GM12891 (cell line): ENCODE data around the gene LDB1.

ENCODE experiments used
- PAX5 ChIP-seq: IDR thresholded peaks from 2 replicates; pipeline ENCODE4 v1.6.1; 2011; ENCODE audit warnings: low read length, moderate library complexity, mild to moderate bottlenecking; ENCODE audit not compliant: insufficient read depth, severe bottlenecking
- POLR2A ChIP-seq: IDR thresholded peaks from 2 replicates; pipeline ENCODE4 v1.6.1; 2011; ENCODE audit warnings: low read depth, low read length, control low read depth
- SPI1 ChIP-seq: IDR thresholded peaks from 2 replicates; pipeline ENCODE4 v1.6.1; 2011; ENCODE audit warnings: low read depth, low read length, control low read depth
- TAF1 ChIP-seq: IDR thresholded peaks from 2 replicates; pipeline ENCODE4 v1.6.1; 2011; ENCODE audit warnings: low read depth, low read length, control low read depth

- TF ChIP-seq PAX5 (no peak), POLR2A (no peak), SPI1 (no peak), TAF1 (no peak)
Measured at GRCh38 chr10:102083541-102083940, 36.6 kb downstream of the LDB1 start.
